D721Med (cell line): ENCODE data around the gene PLXNA1.

ENCODE experiments used
- DNase-seq: peaks from one replicate; pipeline ENCODE4 v3.0.0; 2011; ENCODE audit warnings: low spot score; ENCODE audit not compliant: insufficient read length
- FAIRE-seq: peaks from 2 replicates; lab custom pipeline; 2011; peaks lifted over from hg19 to GRCh38; lab: Jason Lieb, UNC
- TF ChIP-seq, protein P1 (sequence below): IDR thresholded peaks from 2 replicates; pipeline ENCODE4 v1.5.1; 2012; ENCODE audit warnings: mild to moderate bottlenecking, control low read depth; ENCODE audit not compliant: insufficient read depth; ENCODE audit errors: missing control alignments

The PLXNA1 gene

GRCh38 chr3:126958638-126959085 is 24.3 kb upstream of the PLXNA1 start:
- TF ChIP-seq, protein P1, sequence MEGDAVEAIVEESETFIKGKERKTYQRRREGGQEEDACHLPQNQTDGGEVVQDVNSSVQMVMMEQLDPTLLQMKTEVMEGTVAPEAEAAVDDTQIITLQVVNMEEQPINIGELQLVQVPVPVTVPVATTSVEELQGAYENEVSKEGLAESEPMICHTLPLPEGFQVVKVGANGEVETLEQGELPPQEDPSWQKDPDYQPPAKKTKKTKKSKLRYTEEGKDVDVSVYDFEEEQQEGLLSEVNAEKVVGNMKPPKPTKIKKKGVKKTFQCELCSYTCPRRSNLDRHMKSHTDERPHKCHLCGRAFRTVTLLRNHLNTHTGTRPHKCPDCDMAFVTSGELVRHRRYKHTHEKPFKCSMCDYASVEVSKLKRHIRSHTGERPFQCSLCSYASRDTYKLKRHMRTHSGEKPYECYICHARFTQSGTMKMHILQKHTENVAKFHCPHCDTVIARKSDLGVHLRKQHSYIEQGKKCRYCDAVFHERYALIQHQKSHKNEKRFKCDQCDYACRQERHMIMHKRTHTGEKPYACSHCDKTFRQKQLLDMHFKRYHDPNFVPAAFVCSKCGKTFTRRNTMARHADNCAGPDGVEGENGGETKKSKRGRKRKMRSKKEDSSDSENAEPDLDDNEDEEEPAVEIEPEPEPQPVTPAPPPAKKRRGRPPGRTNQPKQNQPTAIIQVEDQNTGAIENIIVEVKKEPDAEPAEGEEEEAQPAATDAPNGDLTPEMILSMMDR, result no peak
- DNase-seq (no peak), FAIRE-seq (no peak)

DNA sequence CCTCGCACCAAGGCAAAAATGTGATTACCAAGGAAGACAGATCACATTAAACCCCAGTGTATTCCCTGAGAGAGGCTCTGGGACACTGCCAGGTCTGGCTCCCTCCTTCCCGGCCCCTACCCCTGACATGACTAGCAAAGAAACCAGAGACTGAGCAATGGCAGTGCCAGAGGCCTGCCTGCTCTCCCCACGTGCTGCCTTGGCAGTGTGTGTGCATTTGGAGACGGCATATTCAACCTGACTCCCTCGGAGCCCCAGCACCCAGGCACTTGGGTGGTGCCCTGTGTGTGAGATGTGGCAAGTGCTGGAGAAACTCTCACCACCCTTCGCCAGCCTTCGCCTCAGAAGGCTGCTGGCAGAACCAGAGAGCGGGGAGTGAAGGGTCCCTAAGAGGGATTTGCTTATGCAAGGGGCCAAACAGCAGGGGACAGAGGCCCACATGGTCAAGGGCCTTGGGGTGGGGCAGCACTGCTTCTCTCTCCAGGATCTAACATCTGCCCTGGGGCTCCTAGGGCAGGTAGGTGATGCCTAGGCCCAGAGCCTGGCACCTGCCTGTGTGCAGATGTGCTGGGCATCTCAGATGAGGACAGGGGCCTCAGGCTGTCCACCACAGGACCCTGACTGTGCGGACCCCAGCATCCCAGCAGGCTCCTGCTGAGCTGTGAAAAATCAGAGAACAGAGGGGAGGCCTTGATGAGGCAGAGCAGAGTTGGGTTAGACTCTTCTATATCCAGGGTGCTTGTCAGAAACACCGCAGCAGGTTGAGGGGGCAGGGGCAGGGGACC is 23.6 kb upstream of the PLXNA1 start:
- FAIRE-seq, result no peak
- TF ChIP-seq, protein P1, result no peak
- no peak for DNase-seq

DNA sequence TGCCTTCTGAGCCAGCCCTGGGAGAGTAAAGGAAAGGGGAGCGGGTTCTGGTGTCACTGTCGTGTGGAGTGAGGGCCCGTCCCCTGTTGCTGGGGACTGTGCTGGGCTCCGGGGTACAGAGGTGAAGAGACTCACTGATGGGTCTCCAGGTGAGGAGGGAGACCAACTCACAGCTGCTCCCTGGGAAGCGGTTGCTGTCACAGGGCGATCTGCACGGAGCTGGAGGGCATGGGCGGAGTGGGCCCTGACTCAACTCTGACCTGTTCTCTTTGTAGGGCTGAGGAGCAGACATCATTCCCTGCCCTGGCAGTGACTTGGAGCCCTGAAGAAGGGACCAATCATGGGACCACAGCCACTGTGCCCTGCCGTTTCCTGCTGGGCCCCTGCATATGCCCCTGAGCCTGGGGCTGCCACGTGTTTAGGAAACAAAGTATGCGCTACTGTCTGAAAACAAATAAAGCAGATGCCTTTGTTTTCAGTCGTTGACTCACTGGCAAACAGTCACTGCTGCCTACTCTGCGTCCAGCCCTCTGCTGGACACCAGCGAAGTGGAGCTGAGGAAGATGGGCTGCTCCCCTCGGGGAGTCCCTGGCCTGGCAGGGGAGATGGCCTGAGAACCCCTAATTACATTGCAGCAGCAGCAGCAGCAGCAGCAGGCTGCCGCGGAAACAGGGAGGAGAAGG is 22.9 kb upstream of the PLXNA1 start:
- TF ChIP-seq, protein P1, result no peak
- DNase-seq (no peak), FAIRE-seq (no peak)

GRCh38 chr3:126960604-126960995 is 22.3 kb upstream of the PLXNA1 start:
- DNase-seq (no peak), FAIRE-seq (no peak)
- TF ChIP-seq, protein P1, result no peak

- TF ChIP-seq, protein P1, result no peak
- FAIRE-seq, result no peak
- no peak for DNase-seq
Observed at GRCh38 chr3:126961191-126961790, 21.6 kb upstream of the PLXNA1 start.

GRCh38 chr3:126961791-126962461 is 21.0 kb upstream of the PLXNA1 start:
- FAIRE-seq (no peak), DNase-seq (no peak)
- TF ChIP-seq, protein P1, result no peak
